Smooth muscle cell (in vitro differentiated cells): Measurements from ENCODE around the gene PLP1. TPM values are rescaled to one million over a fixed set of nuclear protein-coding genes. Genes with fewer than 3 reads are reported as not detected.
A peak's percentile ranks its signal among the peaks of the same experiment; 100 is the strongest.
"Not testable (repeated sequence)": the region's sequence is repeated elsewhere in the genome, so short reads cannot be mapped to it uniquely, and the experiment has no call there.

Source experiments
- DNase-seq: peaks from one replicate; lab custom pipeline; 2025; ENCODE audit not compliant: unreplicated experiment; lab: John Stamatoyannopoulos, UW
- H2AFZ ChIP-seq: fragments of 200-600 bp; sonication (generic); 2 replicates; pipeline ENCODE4 v1.6.0; 2016; ENCODE audit warnings: antibody characterized with exemption, low read depth, mild to moderate bottlenecking
- H3F3A ChIP-seq: fragments of 200-600 bp; sonication (generic); 2 replicates; pipeline ENCODE4 v1.6.0; 2017; ENCODE audit warnings: antibody characterized with exemption, low read depth
- H3K27ac ChIP-seq: fragments of 200-600 bp; sonication (generic); 2 replicates; pipeline ENCODE4 v1.5.1; 2016; ENCODE audit warnings: low read depth, mild to moderate bottlenecking
- H3K27me3 ChIP-seq: fragments of 200-600 bp; sonication (generic); 2 replicates; pipeline ENCODE4 v1.6.1; 2016; ENCODE audit warnings: low read depth, mild to moderate bottlenecking
- H3K36me3 ChIP-seq: fragments of 200-600 bp; sonication (generic); 2 replicates; pipeline ENCODE4 v1.5.1; 2016; ENCODE audit warnings: low read depth
- H3K4me1 ChIP-seq: fragments of 200-600 bp; sonication (generic); 2 replicates; pipeline ENCODE4 v1.5.1; 2016; ENCODE audit warnings: low read depth
- H3K4me2 ChIP-seq: fragments of 200-600 bp; sonication (generic); 2 replicates; pipeline ENCODE4 v1.6.0; 2016; ENCODE audit warnings: mild to moderate bottlenecking
- H3K4me3 ChIP-seq: fragments of 200-600 bp; sonication (generic); 2 replicates; pipeline ENCODE4 v1.5.1; 2016; ENCODE audit warnings: mild to moderate bottlenecking
- H3K79me2 ChIP-seq: fragments of 200-600 bp; sonication (generic); 2 replicates; pipeline ENCODE4 v1.6.0; 2016; ENCODE audit warnings: low read depth, mild to moderate bottlenecking
- H3K9ac ChIP-seq: fragments of 200-600 bp; sonication (generic); 2 replicates; pipeline ENCODE4 v1.6.0; 2016; ENCODE audit warnings: low read depth
- H3K9me3 ChIP-seq: fragments of 200-600 bp; sonication (generic); replicated peaks from 2 replicates; pipeline ENCODE4 v1.5.1; 2016; ENCODE audit warnings: low read depth
- H4K20me1 ChIP-seq: fragments of 200-600 bp; sonication (generic); 2 replicates; pipeline ENCODE4 v1.6.0; 2016; ENCODE audit warnings: low read depth
- CTCF ChIP-seq: fragments of 200-600 bp; sonication (generic); IDR thresholded peaks from 2 replicates; pipeline ENCODE4 v1.5.1; 2017; ENCODE audit warnings: borderline replicate concordance, mild to moderate bottlenecking, antibody characterized with exemption; ENCODE audit not compliant: insufficient read depth, poor library complexity, severe bottlenecking
- WGBS: methylation state at CpG from one replicate; pipeline ENCODE4 v1.1.7; 2016; ENCODE audit warnings: low lambda C conversion rate; 5-methylcytosine and 5-hydroxymethylcytosine counted together
- polyA plus RNA-seq: library from polyadenylated mRNA; unstranded; fragments of >200 nt; fragmentation: Nextera tagmentation; extraction: Ambion mirVana; gene quantifications from 2 replicates; pipeline ENCODE4 v1.2.1, GENCODE V29; 2016
- total RNA-seq: library from RNA; depleted of rRNA; stranded (reverse); fragments of >200 nt; gene quantifications from 2 replicates; pipeline ENCODE4 v1.2.3, GENCODE V29; 2014

Gene PLP1
- total and polyA plus RNA-seq, 2 experiments from 2014 or later, result not detected

- TF ChIP-seq CTCF, result no peak
- Histone ChIP-seq H2AFZ (no peak overlapping the region), H3K36me3 (no peaks in the 10 kb centered on the region), H3K9me3 (no peaks in the 10 kb centered on the region), H3K27ac (no peak overlapping the region), H3K4me1 (no peaks in the 10 kb centered on the region), H3K4me2 (no peak overlapping the region), H3K4me3 (no peak overlapping the region), H3K9ac (no peak overlapping the region), H3K27me3 (peaks cover 22% of the 10 kb centered on the region), H3F3A (peaks cover 6% of the 10 kb centered on the region), H4K20me1 (no peaks in the 10 kb centered on the region), H3K79me2 (no peaks in the 10 kb centered on the region)
- 100% methylated on average over 1 of the region's 1 CpG for WGBS
- DNase-seq, result no peak
Measured at GRCh38 chrX:103758555-103758954, 18.1 kb upstream of the PLP1 start.

- 17% methylated on average over 5 of the region's 5 CpGs for WGBS
- not testable (repeated sequence) for H3K4me3 ChIP-seq, H3K27ac ChIP-seq, H3K79me2 ChIP-seq, H3F3A ChIP-seq, H3K4me1 ChIP-seq, H3K9me3 ChIP-seq, H2AFZ ChIP-seq, H3K9ac ChIP-seq, H4K20me1 ChIP-seq, DNase-seq, H3K36me3 ChIP-seq
- H3K4me2 ChIP-seq, result peak overlapping the region; percentile 31
- H3K27me3 ChIP-seq, result peaks cover 18% of the 10 kb centered on the region
Measured at GRCh38 chrX:103763541-103763940, 13.1 kb upstream of the PLP1 start.

GRCh38 chrX:103766813-103767555 lies 9.7 kb upstream of the PLP1 start:
- H2AFZ ChIP-seq, H3F3A ChIP-seq, H3K27ac ChIP-seq, H4K20me1 ChIP-seq, H3K4me3 ChIP-seq, H3K9ac ChIP-seq, H3K9me3 ChIP-seq, H3K4me1 ChIP-seq, H3K4me2 ChIP-seq, H3K79me2 ChIP-seq, H3K36me3 ChIP-seq, DNase-seq: not testable (repeated sequence)
- H3K27me3 ChIP-seq, result peaks cover 18% of the 10 kb centered on the region
- WGBS, result 17% methylated on average over 9 of the region's 9 CpGs

- WGBS, result 82% methylated on average over 3 of the region's 3 CpGs
- H3K4me3 ChIP-seq, result no peak overlapping the region
- H4K20me1 ChIP-seq, result no peaks in the 10 kb centered on the region
- H3F3A ChIP-seq, result no peaks in the 10 kb centered on the region
- no peaks in the 10 kb centered on the region for H3K9me3 ChIP-seq
- H3K4me1 ChIP-seq, result peaks cover 9% of the 10 kb centered on the region
- no peak overlapping the region for H2AFZ ChIP-seq
- H3K4me2 ChIP-seq, result no peak overlapping the region
- peaks cover 12% of the 10 kb centered on the region for H3K27me3 ChIP-seq
- DNase-seq, result no peak
- H3K36me3 ChIP-seq, result no peaks in the 10 kb centered on the region
- no peak overlapping the region for H3K27ac ChIP-seq
- no peak for TF ChIP-seq CTCF
- no peak overlapping the region for H3K9ac ChIP-seq
- no peaks in the 10 kb centered on the region for H3K79me2 ChIP-seq
Measured at GRCh38 chrX:103773445-103773844, 3.2 kb upstream of the PLP1 start.
